HG02870 (cell line): ENCODE data around the gene FRMPD2.
"Not testable (repeated sequence)": the region's sequence is repeated elsewhere in the genome, so short reads cannot be mapped to it uniquely, and the experiment has no call there.

ENCODE experiments used
- ATAC-seq: cut with Tn5 transposase; IDR thresholded peaks from one replicate; pipeline ENCODE4 v1.9.1; 2021; ENCODE audit warnings: mild to moderate bottlenecking, moderate library complexity; ENCODE audit not compliant: unreplicated experiment

FRMPD2 gene

GRCh38 chr10:48254750-48255512, 19.6 kb downstream of the FRMPD2 start:
- no peak for ATAC-seq

- ATAC-seq = no peak
Measured at GRCh38 chr10:48253970-48254657, 20.4 kb downstream of the FRMPD2 start.

GRCh38 chr10:48252354-48252650, 22.2 kb downstream of the FRMPD2 start:
- no peak for ATAC-seq

GRCh38 chr10:48251525-48252353, 22.8 kb downstream of the FRMPD2 start:
- no peak for ATAC-seq

- no peak for ATAC-seq
Measured at GRCh38 chr10:48251152-48251524, 23.4 kb downstream of the FRMPD2 start.

GRCh38 chr10:48249763-48250351, 24.6 kb downstream of the FRMPD2 start:
- ATAC-seq = no peak

- ATAC-seq = no peak
Measured at GRCh38 chr10:48249004-48249762, 25.3 kb downstream of the FRMPD2 start.

- ATAC-seq = no peak
Measured at GRCh38 chr10:48248462-48248861, 26.0 kb downstream of the FRMPD2 start.

GRCh38 chr10:48247680-48248079, 26.8 kb downstream of the FRMPD2 start:
- no peak for ATAC-seq

GRCh38 chr10:48246501-48246900, 28.0 kb downstream of the FRMPD2 start:
- ATAC-seq = no peak

GRCh38 chr10:48245977-48246376, 28.5 kb downstream of the FRMPD2 start:
- no peak for ATAC-seq

- not testable (repeated sequence) for ATAC-seq
Measured at GRCh38 chr10:48243921-48244320, 30.6 kb downstream of the FRMPD2 start.

- no peak for ATAC-seq
Measured at GRCh38 chr10:48243487-48243886, 31.0 kb downstream of the FRMPD2 start.

- no peak for ATAC-seq
Measured at GRCh38 chr10:48242171-48242904, 32.2 kb downstream of the FRMPD2 start.

- no peak for ATAC-seq
Measured at GRCh38 chr10:48241332-48241731, 33.2 kb downstream of the FRMPD2 start.

GRCh38 chr10:48240196-48240595, 34.3 kb downstream of the FRMPD2 start:
- no peak for ATAC-seq

GRCh38 chr10:48239618-48240017, 34.9 kb downstream of the FRMPD2 start:
- no peak for ATAC-seq

GRCh38 chr10:48238826-48239520, 35.5 kb downstream of the FRMPD2 start:
- ATAC-seq = no peak
